SK-N-SH (cell line): ENCODE data around the gene CFAP100.

ENCODE experiments used
- ELF1 ChIP-seq: IDR thresholded peaks from 2 replicates; pipeline ENCODE4 v1.4.0; 2012
- EP300 ChIP-seq, 2 experiments: IDR thresholded peaks; 2 replicates each; pipeline versions ENCODE4 v1.4.0 to v1.6.1; 2012; ENCODE audit warnings: borderline replicate concordance in 1 of 2, low read depth in 1 of 2, low read length in 1 of 2
- EZH2phosphoT487 ChIP-seq: fragments of 200-600 bp; sonication (generic); IDR thresholded peaks from 2 replicates; pipeline ENCODE4 v1.6.1; 2017; ENCODE audit warnings: low read depth, mixed run types, mild to moderate bottlenecking, antibody characterized with exemption, moderate library complexity, borderline replicate concordance
- MXI1 ChIP-seq: IDR thresholded peaks from 2 replicates; pipeline ENCODE4 v1.6.1; 2012; ENCODE audit warnings: mild to moderate bottlenecking, low read depth, low read length, improper control_type of control experiment
- POLR2AphosphoS5 ChIP-seq: IDR thresholded peaks from 2 replicates; pipeline ENCODE4 v1.6.1; 2012; ENCODE audit warnings: low read depth, low read length
- SIN3A ChIP-seq: IDR thresholded peaks from 2 replicates; pipeline ENCODE4 v1.6.1; 2012; ENCODE audit warnings: low read depth, mild to moderate bottlenecking, low read length, moderate library complexity, borderline replicate concordance
- SMC3 ChIP-seq: IDR thresholded peaks from 2 replicates; pipeline ENCODE4 v1.6.1; 2012; ENCODE audit warnings: low read depth, low read length, improper control_type of control experiment
- YY1 ChIP-seq: IDR thresholded peaks from 2 replicates; pipeline ENCODE4 v1.4.0; 2012; ENCODE audit warnings: low read depth, mild to moderate bottlenecking
- TF ChIP-seq, protein P1 (sequence below): fragments of 200-600 bp; sonication (generic); IDR thresholded peaks from 2 replicates; pipeline ENCODE4 v1.6.1; 2017; ENCODE audit warnings: antibody characterized with exemption, mild to moderate bottlenecking, moderate library complexity
- TF ChIP-seq, protein P2 (sequence below): IDR thresholded peaks from 2 replicates; pipeline ENCODE4 v1.4.0; 2012; ENCODE audit warnings: low read depth
- TF ChIP-seq, protein P3 (sequence below): IDR thresholded peaks from 2 replicates; pipeline ENCODE4 v1.6.1; 2012; ENCODE audit warnings: mild to moderate bottlenecking, low read depth, low read length, moderate library complexity
- TF ChIP-seq, protein P4 (sequence below): IDR thresholded peaks from 2 replicates; pipeline ENCODE4 v1.4.0; 2012; ENCODE audit warnings: low read depth, borderline replicate concordance
- TF ChIP-seq, protein P5 (sequence below): IDR thresholded peaks from 2 replicates; pipeline ENCODE4; 2012

DNA sequence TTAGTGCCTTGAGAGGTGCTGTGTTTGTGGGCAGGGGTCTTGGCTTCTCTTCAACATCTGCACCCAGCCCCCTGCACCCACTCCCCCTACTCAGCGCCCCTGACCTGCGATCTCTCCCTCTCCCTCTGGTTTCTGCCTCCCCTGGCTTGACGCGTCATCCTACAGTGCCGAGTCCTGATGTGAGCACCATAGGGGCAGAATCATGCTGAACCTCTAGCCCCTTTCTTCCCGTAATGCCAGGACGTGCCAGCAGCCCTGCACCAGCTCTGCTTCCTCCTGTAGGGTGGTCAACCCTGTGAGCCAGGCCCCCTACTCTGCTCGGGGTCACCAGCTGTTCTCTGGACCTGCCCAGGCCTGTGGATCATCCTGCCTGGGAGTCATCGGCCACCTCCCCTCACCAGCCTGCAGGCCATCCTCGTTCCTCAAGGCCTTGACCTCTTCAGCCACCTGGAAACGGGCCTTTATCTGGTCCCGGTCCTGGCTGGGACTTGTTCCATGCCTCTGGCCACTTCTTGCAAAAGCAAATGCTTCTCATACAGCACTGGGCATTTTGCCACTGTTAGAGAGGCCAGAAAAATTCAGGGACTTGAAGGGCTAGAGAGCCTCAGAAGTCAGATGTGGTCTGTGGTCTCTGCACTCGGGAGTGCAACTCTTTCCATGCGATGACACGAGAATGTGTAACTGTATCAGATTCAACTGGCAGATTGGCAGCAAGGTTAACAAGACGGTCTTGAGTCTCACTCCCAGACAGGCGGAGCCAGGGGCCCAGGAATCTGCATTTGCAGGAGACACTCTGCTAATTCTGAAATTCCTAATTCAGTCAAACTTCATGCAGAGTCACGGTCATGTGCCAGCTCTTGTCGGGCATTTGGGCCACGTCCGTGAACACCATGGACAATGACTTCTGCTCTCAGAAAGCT lies 20.8 kb upstream of the CFAP100 start:
- TF ChIP-seq EP300 (IDR thresholded peaks at IDR 0.05; ENCODE audit: borderline replicate concordance in 1 of 2, low read depth in 1 of 2, low read length in 1 of 2) (no peak), SMC3 (no peak), MXI1 (no peak), SIN3A (no peak), POLR2AphosphoS5 (no peak), YY1 (no peak), EZH2phosphoT487 (no peak), ELF1 (no peak)
- TF ChIP-seq, protein P1, sequence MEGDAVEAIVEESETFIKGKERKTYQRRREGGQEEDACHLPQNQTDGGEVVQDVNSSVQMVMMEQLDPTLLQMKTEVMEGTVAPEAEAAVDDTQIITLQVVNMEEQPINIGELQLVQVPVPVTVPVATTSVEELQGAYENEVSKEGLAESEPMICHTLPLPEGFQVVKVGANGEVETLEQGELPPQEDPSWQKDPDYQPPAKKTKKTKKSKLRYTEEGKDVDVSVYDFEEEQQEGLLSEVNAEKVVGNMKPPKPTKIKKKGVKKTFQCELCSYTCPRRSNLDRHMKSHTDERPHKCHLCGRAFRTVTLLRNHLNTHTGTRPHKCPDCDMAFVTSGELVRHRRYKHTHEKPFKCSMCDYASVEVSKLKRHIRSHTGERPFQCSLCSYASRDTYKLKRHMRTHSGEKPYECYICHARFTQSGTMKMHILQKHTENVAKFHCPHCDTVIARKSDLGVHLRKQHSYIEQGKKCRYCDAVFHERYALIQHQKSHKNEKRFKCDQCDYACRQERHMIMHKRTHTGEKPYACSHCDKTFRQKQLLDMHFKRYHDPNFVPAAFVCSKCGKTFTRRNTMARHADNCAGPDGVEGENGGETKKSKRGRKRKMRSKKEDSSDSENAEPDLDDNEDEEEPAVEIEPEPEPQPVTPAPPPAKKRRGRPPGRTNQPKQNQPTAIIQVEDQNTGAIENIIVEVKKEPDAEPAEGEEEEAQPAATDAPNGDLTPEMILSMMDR = no peak
- TF ChIP-seq, protein P2, sequence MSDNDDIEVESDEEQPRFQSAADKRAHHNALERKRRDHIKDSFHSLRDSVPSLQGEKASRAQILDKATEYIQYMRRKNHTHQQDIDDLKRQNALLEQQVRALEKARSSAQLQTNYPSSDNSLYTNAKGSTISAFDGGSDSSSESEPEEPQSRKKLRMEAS = no peak
- TF ChIP-seq, protein P3, sequence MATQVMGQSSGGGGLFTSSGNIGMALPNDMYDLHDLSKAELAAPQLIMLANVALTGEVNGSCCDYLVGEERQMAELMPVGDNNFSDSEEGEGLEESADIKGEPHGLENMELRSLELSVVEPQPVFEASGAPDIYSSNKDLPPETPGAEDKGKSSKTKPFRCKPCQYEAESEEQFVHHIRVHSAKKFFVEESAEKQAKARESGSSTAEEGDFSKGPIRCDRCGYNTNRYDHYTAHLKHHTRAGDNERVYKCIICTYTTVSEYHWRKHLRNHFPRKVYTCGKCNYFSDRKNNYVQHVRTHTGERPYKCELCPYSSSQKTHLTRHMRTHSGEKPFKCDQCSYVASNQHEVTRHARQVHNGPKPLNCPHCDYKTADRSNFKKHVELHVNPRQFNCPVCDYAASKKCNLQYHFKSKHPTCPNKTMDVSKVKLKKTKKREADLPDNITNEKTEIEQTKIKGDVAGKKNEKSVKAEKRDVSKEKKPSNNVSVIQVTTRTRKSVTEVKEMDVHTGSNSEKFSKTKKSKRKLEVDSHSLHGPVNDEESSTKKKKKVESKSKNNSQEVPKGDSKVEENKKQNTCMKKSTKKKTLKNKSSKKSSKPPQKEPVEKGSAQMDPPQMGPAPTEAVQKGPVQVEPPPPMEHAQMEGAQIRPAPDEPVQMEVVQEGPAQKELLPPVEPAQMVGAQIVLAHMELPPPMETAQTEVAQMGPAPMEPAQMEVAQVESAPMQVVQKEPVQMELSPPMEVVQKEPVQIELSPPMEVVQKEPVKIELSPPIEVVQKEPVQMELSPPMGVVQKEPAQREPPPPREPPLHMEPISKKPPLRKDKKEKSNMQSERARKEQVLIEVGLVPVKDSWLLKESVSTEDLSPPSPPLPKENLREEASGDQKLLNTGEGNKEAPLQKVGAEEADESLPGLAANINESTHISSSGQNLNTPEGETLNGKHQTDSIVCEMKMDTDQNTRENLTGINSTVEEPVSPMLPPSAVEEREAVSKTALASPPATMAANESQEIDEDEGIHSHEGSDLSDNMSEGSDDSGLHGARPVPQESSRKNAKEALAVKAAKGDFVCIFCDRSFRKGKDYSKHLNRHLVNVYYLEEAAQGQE = no peak
- TF ChIP-seq, protein P4, sequence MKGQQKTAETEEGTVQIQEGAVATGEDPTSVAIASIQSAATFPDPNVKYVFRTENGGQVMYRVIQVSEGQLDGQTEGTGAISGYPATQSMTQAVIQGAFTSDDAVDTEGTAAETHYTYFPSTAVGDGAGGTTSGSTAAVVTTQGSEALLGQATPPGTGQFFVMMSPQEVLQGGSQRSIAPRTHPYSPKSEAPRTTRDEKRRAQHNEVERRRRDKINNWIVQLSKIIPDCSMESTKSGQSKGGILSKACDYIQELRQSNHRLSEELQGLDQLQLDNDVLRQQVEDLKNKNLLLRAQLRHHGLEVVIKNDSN = no peak
- TF ChIP-seq, protein P5, sequence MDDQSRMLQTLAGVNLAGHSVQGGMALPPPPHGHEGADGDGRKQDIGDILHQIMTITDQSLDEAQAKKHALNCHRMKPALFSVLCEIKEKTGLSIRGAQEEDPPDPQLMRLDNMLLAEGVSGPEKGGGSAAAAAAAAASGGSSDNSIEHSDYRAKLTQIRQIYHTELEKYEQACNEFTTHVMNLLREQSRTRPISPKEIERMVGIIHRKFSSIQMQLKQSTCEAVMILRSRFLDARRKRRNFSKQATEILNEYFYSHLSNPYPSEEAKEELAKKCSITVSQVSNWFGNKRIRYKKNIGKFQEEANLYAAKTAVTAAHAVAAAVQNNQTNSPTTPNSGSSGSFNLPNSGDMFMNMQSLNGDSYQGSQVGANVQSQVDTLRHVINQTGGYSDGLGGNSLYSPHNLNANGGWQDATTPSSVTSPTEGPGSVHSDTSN = no peak
